ENCODE data around the gene SEMA3F. TPM values are rescaled to one million over a fixed set of nuclear protein-coding genes. Genes with fewer than 3 reads are reported as not detected.

Gene SEMA3F
- total RNA-seq, 1 donor from 2014 or later: 12.3 TPM

- no peak for DNase-seq (ENCODE audit: missing footprints)
- peak; percentile 29 for ATAC-seq
- intact Hi-C loops (cut with DNase I): no loop called here
These were observed 10.9 kb downstream of the SEMA3F start for GRCh38 chr3:50165910-50166538.

GRCh38 chr3:50166620-50167019, 11.5 kb downstream of the SEMA3F start:
- no peak for ATAC-seq
- no peak for DNase-seq (ENCODE audit: missing footprints)
- intact Hi-C loops (cut with DNase I): no loop called here

- ATAC-seq: no peak
- intact Hi-C loops (cut with DNase I): no loop called here
- no peak for DNase-seq (ENCODE audit: missing footprints)
These were observed 12.1 kb downstream of the SEMA3F start for GRCh38 chr3:50167069-50167840.

- no peak for ATAC-seq
- DNase-seq (ENCODE audit: missing footprints): no peak
- intact Hi-C loops (cut with DNase I): no loop called here
These were observed 12.7 kb downstream of the SEMA3F start for GRCh38 chr3:50167841-50168209.

- intact Hi-C loops (cut with DNase I): no loop called here
- no peak for ATAC-seq
- DNase-seq (ENCODE audit: missing footprints): no peak
These were observed 13.3 kb downstream of the SEMA3F start for GRCh38 chr3:50168388-50168787.

GRCh38 chr3:50168791-50169190, 13.7 kb downstream of the SEMA3F start:
- no peak for DNase-seq (ENCODE audit: missing footprints)
- intact Hi-C loops (cut with DNase I): no loop called here
- no peak for ATAC-seq

- intact Hi-C loops (cut with DNase I): no loop called here
- no peak for DNase-seq (ENCODE audit: missing footprints)
- ATAC-seq: no peak
These were observed 14.2 kb downstream of the SEMA3F start for GRCh38 chr3:50169232-50169832.

- no peak for ATAC-seq
- DNase-seq (ENCODE audit: missing footprints): no peak
- intact Hi-C loops (cut with DNase I): no loop called here
These were observed 14.7 kb downstream of the SEMA3F start for GRCh38 chr3:50169858-50170257.

GRCh38 chr3:50170689-50171088, 15.6 kb downstream of the SEMA3F start:
- intact Hi-C loops (cut with DNase I): no loop called here
- ATAC-seq: no peak

GRCh38 chr3:50171540-50172301, 16.6 kb downstream of the SEMA3F start:
- ATAC-seq (no peak), DNase-seq (ENCODE audit: missing footprints) (no peak)
- intact Hi-C loops (cut with DNase I): no loop called here

More at GRCh38 chr3:50170689-50171088, 15.6 kb downstream of the SEMA3F start:
- DNase-seq (ENCODE audit: missing footprints): no peak

GRCh38 chr3:50172626-50173220, 17.6 kb downstream of the SEMA3F start:
- peak; percentile 70 for ATAC-seq
- no peak for DNase-seq (ENCODE audit: missing footprints)
- intact Hi-C loops (cut with DNase I): no loop called here

- DNase-seq (ENCODE audit: missing footprints) (no peak), ATAC-seq (no peak)
- intact Hi-C loops (cut with DNase I): no loop called here
These were observed 18.8 kb downstream of the SEMA3F start for GRCh38 chr3:50173685-50174516.

- no peak for DNase-seq (ENCODE audit: missing footprints)
- intact Hi-C loops (cut with DNase I): no loop called here
- no peak for ATAC-seq
These were observed 19.4 kb downstream of the SEMA3F start for GRCh38 chr3:50174517-50174895.

GRCh38 chr3:50174947-50175524, 19.9 kb downstream of the SEMA3F start:
- DNase-seq (ENCODE audit: missing footprints) (no peak), ATAC-seq (no peak)
- intact Hi-C loops (cut with DNase I): no loop called here

GRCh38 chr3:50177346-50177745, 22.2 kb downstream of the SEMA3F start:
- ATAC-seq: no peak
- intact Hi-C loops (cut with DNase I): no loop called here
- peak; percentile 57 for DNase-seq (ENCODE audit: missing footprints)

GRCh38 chr3:50179710-50180109, 24.6 kb downstream of the SEMA3F start:
- intact Hi-C loops (cut with DNase I): no loop called here
- ATAC-seq (no peak), DNase-seq (ENCODE audit: missing footprints) (no peak)

- intact Hi-C loops (cut with DNase I): no loop called here
- DNase-seq (ENCODE audit: missing footprints): no peak
- no peak for ATAC-seq
These were observed 26.9 kb downstream of the SEMA3F start for GRCh38 chr3:50181985-50182384.

GRCh38 chr3:50182533-50183099, 27.5 kb downstream of the SEMA3F start:
- DNase-seq (ENCODE audit: missing footprints) (no peak), ATAC-seq (no peak)
- intact Hi-C loops (cut with DNase I): no loop called here
